GM18858 (cell line): ENCODE measurements around the gene ZNF580.

Source experiments
- ATAC-seq: cut with Tn5 transposase; IDR thresholded peaks from one replicate; pipeline ENCODE4 v1.9.1; 2021; ENCODE audit not compliant: unreplicated experiment

ZNF580 gene

DNA sequence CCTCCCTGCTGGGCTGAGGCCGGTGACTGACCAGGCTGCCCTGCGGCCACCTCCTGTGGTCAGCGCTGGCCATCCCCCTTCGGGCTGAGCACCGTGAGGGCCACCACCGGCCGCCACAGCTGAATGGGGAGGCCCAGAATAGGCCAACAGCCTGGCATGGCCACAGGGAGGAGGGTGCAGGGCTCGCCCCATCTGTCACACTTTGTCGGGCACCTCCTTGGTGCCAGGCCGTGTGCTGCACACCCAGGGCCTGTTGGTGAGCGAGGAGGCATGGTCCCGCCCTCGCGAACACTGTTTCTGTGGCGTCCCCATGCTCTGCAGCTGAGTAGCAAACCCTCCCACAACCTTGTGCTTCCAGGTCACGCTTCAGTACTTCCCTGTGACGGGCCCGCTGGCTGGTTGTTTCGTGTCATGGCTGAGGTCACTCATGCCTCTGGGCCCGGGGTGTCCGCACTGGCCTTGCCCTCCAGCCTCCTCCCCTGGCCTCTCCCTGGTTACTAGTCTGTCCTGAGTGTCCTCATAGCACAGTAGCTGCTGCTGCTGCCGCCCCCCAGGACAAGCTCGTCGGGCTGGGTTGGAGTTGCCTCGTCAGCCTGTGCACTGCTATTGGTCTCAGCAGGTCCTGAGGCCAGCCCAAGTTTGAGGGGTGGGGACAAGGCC is 49.4 kb downstream of the ZNF580 start:
- no peak for ATAC-seq

DNA sequence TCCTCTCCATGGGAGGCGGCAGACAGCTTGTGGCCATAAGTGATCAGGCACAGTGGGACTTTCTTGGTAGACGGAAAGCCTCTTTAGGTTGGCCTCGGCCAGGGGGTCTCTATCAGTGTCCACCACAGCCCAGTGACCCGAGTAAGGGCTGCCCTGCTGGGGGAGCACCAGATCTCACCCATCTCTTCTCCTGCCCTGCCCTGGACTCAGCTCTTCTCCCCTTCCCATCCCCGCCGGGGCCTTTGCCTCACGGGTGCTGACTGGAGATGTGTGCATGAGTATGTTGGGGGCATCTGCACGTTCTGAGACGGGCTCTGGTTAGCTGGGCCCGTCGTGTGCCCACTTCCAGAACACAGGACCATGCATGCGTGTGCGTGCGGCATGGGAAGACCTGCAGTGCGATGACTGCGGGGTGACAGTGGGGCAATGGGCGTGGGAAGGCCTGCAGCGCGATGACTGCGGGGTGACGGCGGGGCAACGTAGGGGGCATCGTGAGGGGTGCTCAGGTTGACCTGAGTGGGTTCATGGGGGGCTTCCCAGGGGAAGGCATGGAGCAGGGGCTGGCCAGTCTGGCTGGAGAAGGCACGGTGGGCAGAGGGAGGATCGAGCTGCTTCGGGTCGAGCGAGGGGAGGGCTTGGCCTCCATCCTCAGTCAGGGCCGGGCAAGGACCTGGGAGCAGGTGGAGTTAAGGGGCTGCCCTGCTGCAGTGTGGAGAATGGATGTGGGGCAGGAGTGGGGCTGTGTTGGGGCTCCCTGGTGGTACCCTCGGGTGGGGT is 50.2 kb downstream of the ZNF580 start:
- no peak for ATAC-seq

DNA sequence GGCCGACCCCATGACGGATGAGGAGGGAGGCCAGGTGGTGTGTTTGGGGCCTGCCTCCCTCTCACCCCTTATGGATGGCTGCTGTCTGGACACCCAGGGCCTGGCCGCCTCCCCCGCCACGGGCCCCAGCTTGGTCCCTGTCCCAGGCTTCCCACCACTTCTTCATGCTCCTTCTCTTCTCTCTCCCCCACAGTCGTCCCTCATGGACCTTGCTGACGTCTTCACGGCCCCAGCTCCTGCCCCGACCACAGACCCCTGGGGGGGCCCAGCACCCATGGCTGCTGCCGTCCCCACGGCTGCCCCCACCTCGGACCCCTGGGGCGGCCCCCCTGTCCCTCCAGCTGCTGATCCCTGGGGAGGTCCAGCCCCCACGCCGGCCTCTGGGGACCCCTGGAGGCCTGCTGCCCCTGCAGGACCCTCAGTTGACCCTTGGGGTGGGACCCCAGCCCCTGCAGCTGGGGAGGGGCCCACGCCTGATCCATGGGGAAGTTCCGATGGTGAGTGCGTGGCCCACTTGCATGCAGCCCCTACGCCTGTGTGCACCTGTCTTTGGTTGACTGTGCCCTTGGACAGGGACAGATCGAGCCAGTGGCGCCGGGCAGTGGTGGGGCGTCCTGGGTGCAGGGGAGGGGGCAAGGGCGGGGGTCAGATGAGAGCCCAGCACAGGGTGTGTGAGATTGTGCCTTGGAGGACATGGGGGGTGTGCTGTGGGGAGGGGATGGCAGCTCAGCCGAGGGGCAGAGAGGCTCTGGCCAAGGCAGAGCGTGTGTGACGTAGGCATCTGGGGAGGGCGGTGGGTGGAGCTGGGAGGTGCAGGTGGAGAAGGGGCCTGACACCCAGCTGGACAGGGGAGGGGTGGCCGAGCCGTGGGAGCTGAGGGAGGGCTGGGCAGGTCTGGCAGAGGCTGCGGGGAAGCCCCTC is 51.0 kb downstream of the ZNF580 start:
- no peak for ATAC-seq

DNA sequence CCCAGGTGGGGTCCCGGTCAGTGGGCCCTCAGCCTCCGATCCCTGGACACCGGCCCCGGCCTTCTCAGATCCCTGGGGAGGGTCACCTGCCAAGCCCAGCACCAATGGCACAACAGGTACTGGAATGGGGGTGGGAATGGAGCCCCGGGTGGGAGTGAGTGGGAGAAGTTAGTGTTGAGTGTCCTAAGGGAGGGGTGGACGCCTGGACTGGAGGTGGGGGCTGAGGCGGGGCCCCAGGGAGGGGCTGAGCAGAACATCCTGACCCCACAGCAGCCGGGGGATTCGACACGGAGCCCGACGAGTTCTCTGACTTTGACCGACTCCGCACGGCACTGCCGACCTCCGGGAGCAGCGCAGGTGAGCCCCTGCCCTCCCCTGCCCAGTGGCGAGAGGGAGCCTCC is 51.9 kb downstream of the ZNF580 start:
- ATAC-seq: no peak
